ENCODE measurements around the gene CASR.

Gene CASR

DNA sequence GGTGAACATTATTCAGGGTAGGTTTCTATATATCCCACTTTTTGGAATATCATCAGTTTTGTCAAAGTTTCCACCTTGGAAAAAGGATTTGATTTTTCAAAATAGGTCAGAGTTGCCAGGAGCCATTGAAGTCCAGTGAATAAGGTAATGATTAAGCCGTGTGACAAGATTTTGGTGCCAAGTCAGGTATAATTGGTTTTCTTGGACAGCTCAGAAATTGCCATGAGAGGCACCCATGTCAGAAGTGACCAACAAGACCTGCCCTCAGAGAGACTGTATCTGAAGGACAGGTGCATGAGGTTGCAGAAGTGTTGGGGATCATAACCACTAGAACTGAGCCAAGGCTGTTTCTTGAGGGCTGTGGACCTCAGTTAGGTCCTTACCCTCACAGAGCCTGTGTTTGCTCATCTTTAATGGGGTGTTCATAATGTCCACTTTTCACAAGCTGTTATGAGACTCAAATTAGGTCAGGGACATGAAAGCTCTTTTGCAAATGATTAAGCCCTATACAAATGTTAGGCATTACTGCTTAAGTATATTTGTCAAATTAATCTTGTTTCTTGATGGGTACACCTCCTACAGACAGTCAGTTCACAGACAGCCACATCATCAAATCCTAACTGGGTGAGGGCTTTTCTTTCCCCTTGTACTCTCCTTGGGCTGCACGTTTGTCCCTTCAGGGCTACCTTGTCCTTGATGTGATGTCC is 32.3 kb downstream of the CASR start:
- no peak for DNase-seq

- DNase-seq: no peak
These were observed 34.4 kb downstream of the CASR start for GRCh38 chr3:122217901-122218300.

DNA sequence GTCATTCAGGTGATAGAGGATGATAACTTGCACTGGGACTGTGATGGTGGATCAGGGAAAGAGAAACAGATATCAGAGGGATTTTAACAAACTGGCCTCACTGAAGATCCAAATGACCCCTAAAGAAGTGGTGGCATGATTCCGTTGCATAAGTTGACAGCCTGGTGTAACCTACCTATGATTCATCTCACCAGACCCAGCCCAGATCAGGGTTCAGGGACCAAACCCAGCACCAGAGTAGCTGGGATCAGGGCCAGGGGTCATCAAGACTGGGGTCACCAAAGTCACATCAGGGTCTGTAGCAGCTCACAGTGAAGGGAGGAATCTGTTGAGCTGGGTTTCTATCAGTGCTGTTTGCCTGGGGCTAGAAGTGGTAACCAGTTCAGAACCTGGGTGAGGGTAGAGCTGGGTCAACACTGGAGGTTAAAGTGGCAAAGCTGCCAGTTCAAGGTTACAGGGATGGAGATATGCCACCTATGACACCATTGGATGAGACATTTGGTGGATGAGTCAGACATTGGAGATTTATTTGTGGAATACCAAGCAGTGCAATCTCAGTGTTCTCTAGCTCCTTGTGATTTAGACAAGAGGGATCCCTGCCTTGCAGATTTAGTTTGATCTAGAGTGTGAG is 35.9 kb downstream of the CASR start:
- DNase-seq: no peak

DNA sequence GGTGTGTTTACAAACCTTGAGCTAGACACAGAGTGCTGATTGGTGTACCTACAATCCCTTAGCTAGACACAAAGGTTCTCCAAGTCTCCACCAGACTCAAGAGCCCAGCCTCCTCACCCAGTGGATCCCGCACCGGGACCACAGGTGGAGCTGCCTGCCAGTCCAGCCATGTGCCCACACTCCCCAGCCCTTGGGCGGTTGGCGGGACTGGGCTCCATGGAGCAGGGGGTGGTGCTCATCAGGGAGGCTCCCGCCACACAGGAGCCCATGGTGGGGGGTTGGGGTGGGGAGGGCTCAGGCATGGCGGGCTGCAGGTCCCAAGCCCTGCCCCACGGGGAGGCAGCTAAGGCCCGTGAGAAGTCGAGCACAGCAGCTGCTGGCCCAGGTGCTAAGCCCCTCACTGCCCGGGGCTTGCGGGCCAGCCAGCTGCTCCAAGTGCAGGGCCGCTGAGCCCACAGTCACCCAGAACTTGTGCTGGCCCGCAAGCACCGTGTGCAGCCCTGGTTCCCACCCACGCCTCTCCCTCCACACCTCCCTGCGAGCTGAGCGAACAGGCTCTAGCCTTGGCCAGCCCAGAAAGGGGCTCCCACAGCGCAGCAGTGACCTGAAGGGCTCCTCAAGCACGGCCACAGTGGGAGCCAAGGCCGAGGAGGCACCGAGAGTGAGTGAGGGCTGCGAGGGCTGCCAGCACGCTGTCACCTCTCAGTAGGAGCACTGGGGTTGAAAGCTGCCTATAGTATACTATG is 43.7 kb downstream of the CASR start:
- no peak for DNase-seq

- DNase-seq: no peak
These were observed 46.7 kb downstream of the CASR start for GRCh38 chr3:122230174-122230573.

GRCh38 chr3:122231465-122232157 is 48.1 kb downstream of the CASR start:
- DNase-seq: no peak

DNA sequence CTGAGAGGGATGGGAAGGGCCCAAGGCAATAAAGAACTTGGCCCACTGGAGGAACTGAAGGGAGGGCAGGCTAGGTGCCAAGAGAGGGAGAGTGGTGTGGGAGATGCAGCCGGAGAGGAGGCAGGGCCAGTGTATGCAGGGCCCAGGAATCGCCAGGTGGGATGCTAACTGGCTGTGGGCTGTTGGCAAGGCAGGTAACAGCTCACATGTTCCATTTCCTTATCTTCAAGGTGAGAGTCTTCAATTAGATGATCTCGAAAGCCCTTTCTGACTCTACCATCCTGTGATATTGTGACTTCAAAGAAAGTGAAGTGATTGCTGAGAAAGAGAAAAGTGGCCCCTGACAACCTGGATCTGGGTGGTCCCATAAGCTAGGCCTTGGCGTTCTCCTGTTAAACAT is 49.0 kb downstream of the CASR start:
- no peak for DNase-seq

DNA sequence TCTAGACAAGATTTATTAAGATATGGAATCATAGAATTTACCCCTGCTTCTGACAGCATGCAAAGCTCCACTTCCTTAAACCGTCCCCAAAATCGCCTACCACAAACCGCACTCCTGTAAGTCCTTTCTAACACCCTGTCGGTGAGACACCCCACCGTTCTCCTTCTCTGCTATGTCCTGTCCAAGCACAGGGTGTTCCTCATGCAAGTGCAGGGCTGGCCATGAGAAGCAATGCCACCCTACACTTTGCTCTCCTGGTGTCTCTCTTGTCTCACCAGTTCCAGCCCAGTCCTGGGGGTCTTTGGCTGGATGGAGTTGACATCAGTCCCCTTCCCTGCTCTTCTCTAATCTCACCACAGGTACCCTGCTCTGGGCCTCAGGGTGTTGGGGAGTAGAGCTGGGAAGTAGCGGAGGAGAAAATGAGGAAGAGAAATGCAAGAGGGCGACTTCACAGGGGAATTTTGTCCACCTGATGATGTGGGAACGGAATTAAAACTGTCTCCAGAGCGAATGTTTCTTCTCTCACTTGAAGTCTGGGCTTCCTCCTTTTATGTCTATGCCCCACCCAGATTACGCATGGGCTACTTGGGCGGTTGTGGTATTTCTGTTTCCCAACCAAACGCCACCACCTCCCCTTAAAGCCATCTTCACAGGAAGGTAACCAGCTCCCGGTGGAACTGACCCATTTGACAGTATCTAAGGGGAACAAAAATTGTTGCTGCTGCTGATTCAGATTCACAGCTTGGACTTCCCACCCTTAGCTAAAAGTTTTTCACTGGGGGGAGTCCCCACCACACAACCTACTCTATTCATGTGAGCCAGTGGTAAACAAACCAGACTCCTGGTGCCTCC is 49.9 kb downstream of the CASR start:
- DNase-seq: peak; percentile 97

- DNase-seq: peak; percentile 27
These were observed 50.6 kb downstream of the CASR start for GRCh38 chr3:122234117-122234516.

DNA sequence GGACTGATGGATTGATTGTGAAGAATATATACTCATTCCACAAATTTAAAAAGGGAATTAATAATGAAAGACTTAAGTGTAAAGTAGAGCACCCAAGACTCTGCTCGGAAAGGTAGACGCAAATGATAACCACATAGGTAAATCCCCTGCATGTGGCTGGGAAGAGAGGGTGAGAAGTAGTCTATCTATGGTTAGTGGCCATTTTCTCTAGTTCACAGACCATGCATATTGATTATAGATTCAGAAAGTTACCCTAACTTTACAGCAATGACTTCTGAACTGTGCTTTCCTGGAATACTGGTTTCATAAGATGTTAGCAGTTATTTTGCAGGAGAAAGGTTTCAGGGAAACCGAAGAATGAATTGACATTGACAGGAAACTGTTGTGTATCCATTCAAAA is 51.7 kb downstream of the CASR start:
- no peak for DNase-seq

DNA sequence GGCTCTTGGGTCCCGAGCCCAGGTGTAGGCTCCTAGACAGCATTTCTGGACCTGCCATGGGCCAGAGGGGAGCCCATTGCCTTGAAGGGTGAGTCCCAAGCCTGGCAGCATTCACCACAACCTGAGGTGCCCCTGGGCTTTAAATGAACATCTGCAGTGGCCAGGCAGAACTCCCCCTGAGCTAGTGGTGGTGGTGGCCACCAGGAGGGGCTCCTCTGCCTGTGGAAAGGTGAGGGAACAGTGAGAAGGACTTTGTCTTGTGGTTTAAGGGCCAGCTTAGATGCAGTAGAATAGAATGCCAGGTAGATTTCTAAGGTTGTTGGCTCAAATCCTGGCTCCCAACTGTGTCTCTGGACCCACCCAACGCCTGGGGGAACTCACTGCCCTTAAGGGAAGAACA is 55.6 kb downstream of the CASR start:
- DNase-seq: no peak

DNA sequence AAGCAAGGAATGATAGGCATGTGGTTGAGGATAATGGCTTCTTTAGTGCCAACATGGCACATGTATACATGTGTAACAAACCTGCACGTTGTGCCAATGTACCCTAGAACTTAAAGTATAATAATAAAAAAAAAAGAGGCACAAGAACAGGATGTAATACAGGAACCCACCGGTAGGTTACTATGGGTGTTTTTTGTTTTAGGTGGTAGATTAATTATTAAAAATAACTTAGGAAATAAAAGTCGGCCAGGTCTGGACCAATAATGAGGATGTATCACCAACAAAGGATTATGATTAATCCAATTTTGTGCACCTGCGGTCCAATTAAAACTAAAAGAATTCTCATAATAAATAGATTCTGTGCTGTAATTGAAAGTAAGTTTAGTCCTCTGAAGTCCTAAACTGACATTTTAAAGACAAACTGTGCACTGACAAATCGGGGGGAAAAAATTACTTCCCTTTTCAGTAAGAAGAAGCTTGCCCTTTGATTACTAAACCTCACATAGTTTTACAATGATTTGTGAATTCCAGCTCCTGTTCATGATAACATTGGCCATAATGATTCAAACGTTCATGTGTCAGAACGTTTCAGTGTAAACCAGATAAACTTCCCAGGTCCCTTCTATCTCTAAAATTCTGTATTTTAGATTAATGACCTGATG is 62.2 kb downstream of the CASR start:
- peak; percentile 88 for DNase-seq

DNA sequence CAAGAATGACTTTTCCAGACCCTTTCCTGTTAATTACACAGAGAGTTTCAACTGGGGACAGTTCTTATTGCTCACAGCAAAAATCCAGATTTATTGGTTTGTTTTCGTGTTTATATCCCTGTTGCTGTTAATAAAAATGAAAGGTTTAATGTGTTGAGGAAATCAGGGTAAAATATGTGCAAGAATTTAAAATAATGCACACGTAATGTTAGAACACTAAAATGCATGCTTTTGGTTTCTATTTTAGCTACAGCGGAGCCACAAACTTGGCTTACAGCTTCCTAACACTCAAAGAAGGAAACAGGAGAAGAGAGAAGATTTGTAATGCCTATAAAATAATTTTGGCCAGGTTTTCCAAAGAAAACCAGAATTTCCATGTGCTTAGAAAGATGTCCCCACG is 62.7 kb downstream of the CASR start:
- peak; percentile 82 for DNase-seq

DNA sequence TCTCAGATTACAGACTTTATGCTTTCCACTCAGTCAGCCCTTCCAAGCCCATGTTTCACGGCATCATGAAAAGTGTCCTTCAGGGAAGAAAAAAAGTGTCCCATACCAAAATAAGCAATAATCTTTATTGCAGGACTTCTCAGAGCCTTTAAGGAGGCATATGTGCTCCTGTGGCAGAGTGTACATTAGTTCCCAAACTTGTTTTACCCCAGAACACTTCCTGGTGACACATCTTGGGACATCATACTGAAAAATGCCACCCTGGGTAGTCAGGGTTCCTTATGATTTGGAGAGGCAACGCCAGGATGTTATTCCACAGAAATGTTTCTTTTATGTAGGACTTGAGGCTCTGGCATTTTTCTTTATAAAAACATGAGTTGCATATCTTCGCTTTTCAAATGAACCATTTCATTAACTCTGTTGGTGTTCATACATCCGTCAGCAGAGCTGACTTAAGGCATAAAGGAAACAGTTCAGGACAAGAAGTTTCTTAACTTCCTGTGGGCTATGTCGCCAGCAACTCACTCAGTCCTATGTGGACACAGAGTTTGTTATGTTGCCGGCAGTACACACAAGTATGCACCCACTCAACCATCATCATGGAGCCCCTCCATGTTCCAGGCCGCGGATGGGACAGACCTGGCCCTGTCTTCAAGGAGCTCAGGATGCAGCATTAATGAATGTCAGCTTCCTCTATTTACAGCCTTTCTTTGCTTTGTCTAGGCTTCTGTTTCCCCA is 63.8 kb downstream of the CASR start:
- peak; percentile 82 for DNase-seq

DNA sequence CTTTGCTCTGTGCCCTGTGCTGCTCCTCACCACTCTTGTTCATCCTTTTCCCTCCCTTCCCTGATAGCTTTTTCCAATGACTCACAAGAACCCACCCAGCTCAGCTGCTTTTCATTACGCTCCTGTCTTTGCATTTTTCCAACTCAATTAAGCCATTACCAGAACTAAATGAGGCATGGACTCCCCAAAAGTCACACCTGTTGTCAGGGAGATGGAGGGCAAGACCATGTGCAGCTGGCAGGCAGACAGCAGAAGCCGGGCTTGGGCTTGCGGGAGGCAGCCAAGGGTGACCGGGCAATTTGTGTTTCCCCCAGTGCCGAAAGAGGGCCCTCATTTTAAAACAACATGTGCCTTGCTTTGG is 64.3 kb downstream of the CASR start:
- DNase-seq: no peak

DNA sequence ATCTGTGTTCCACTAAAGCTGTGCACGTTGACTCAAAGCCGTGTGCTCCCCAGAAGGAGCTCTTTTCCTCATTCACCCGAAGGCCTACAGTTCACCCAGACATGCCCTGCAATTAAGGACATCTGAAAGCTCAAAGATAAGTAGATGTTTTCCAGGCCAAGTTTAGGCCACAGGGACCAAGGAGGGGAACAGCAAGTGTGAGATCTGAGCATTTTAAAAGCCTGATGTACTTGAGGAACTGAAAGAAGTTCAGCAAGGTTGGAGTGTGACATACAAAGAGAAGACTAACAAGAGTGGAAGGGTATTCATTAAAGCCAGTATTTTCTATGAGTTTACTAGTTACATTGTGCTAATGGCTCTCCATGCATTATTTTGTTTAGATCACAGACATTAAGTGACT is 68.0 kb downstream of the CASR start:
- DNase-seq: no peak

- no peak for DNase-seq
These were observed 70.1 kb downstream of the CASR start for GRCh38 chr3:122253581-122253980.

DNA sequence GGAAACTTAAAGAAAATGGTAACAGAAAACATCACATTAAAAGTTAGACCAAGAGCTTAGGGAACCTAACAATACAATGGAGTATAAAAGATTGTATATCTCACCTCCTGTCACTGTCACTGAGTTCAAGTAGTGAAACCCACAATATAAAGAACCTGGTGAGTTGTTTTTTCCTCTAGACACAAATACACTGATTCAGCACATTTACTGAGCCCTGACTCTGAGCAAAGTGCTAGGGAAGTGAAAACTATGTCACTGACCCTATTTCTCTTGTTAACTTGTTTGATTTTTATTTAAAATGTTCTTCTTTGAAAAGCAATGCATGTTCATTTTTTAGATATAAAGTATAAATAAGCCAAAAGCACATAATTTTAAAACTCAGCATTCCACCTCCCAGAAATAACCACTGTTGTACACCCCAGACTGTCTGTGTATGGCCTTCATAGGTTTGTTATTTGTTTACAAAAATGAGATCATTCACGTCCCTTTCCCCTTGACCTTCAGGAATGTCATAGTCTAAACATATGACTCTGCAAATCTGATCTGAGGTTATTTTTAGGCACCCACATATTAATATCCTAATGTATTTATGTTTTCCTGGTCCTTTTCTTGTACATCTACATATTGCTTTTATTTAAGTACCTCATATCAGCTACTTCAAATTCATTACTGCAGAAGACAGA is 72.4 kb downstream of the CASR start:
- peak; percentile 78 for DNase-seq

DNA sequence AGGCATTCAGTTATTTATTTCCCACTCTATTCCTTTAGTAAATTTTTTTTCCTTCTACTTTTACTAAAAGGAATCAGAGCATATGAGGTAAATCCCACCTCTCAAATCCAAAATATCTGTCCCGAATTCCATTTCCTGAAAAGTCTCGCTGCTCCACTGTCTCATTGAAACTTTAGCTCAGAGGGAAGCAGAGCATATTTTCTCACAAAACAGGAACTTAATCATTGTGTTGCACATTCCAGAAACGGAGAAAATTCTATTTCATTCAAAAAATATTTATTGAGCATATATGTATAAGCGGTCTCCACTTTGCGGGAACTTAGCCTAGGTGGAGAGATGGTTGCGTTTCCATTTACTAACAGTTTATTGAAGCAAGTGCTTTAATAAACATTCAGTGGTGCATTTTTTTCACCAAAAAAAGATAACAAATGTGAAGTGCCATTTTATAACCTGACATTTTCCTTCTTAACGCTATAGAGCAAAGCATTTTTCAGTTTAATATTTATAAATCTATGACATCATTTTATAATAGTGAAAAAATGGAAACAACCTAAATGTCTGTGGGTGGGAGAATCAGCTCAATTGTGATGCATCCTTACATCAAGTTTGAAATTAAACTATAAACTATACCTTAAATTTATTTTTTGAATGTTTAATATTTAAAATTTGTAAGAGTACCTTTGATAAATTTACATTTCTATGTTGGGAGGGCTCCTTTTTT is 74.3 kb downstream of the CASR start:
- DNase-seq: peak; percentile 52

- peak; percentile 89 for DNase-seq
These were observed 75.4 kb downstream of the CASR start for GRCh38 chr3:122258757-122259371.
